GM19043 (cell line): ENCODE results near the gene ANO8.
A peak's percentile ranks its signal among the peaks of the same experiment; 100 is the strongest.

Experiments used
- ATAC-seq: cut with Tn5 transposase; IDR thresholded peaks from one replicate; pipeline ENCODE4 v1.9.1; 2021; ENCODE audit warnings: low read depth; ENCODE audit not compliant: unreplicated experiment

ANO8 gene

DNA sequence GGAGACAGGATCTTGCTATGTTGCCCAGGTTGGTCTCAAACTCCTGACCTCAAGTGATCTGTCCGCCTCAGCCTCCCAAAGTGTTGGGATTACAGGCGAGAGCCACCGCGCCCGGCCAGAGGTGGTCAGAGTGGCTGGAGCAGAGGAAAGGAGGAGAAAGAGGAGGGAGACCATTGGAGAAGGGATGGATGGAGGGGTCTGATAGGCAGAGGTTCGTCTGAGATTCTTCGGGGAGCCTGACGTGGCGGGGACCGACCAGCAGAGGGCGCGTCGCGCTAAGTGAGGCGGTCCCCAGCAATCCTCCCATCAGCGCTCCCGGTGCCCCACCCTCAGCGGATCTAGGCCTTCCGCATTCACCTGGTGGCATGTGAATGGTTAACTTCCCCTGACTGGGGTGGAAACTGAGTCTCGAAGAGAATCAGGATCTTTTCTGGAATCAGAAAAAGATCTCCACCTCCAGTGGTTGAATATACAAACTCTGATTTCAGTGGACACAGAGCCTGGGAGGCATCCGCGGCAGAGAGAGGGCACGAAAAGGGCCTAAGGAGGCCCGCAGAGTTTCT, 11.5 kb upstream of the ANO8 start:
- ATAC-seq: no peak

DNA sequence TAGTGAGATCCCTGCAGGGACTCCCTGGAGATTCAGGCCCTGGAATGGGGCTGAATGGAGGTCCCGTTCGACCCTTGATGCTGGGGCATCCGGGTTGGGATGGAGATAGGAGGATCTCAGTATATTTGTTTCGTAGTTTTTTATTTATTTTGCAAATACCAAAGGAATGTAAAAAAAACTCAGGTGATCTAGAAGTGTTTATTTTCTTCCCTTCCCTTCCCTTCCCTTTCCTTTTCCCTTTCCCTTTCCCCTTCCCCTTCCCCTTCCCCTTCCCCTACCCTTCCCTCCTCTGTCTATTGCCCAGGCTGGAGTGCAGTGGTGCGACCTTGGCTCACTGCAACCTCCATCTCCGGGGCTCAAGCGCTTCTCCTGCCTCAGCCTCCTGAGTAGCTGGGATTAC, 7.2 kb upstream of the ANO8 start:
- ATAC-seq: no peak

DNA sequence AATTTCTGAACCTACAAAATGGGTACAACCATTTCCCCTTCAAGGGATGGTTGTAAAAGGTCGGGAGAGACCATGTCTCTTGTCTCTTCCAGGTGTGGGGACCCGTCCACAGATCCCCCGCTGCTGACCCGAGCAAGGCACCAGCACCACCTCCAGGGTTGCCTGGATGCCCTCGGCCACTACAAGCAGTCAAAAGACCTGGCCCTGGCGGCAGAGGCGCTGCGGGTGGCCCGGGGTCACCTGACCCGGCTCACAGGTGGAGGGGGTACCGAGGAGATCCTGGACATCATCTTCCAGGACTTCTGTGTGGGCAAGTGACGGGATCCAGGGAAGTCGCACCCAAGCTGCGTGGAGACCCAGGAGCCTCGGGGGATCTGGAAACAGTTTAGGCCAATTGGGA, 6.7 kb upstream of the ANO8 start:
- no peak for ATAC-seq

DNA sequence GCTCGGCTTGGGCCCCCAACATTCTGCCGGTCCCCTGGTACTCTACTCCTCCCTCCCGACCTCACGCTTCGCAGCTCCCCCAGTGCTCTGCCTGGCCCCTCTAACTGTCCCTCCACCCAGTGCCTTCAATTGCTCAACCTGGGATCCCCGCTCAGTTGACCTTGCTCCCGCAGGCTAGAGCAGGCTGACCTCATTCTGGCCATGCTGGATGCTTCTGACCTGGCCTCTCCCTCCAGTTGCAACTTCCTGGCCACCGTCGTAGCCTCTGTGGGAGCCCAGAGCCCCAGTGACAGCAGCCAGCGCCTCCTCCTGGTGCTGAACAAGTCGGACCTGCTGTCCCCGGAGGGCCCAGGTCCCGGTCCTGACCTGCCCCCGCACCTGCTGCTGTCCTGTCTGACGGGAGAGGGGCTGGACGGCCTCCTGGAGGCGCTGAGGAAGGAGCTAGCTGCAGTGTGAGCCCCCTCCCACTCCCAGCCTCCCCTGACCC, 6.3 kb upstream of the ANO8 start:
- no peak for ATAC-seq

DNA sequence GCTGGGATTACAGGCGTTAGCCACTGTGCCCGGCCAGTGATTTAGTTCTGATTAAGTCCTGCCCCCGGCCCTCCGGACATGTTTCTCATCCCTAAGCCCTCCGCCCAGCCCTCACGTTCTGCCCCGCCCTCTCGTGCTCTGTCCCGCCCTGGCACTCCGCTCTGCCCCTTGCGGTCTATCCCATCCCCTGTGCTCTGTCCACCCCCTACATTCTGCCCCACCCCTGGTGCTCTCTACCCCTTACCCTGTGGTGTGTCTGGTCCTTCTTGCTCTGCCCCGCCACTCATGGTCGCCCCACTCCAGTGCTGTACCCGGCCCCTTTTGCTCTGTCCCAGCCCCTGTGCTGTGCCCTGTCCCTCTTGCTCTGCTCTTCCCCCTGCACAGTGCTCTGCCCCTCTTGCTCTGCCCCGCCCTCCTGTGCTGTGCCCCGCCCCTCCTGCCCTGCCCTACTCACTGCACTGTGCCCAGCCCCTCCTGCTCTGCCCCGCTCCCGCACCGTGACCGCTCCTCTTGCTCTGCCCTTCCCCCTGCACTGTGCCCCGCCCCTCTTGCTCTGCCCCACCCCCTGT, 5.7 kb upstream of the ANO8 start:
- ATAC-seq: no peak

DNA sequence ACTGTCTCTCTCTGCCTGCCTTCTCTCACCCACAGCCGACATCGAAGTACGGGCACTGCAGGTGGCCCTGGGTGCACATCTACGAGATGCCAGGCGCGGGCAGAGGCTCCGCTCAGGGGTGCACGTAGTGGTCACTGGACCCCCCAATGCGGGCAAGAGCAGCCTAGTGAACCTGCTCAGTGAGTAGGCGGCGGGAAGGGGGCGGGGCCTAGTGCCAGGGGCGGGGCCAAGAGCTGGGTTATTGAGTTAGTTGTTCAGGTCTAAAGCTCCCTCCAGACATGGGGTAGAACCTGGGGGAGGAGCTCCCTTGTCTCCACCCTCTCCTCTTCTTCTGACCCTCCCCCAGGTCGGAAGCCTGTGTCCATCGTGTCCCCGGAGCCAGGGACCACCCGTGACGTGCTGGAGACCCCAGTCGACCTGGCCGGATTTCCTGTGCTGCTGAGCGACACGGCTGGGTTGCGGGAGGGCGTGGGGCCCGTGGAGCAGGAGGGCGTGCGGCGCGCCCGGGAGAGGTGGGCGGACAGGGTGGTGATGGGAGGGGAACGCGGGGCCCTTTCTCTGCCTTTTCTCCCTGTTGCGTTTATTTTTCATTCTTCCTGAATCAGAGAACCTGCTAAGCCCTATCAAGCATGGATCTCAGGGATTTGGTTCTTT, 4.6 kb upstream of the ANO8 start:
- no peak for ATAC-seq

DNA sequence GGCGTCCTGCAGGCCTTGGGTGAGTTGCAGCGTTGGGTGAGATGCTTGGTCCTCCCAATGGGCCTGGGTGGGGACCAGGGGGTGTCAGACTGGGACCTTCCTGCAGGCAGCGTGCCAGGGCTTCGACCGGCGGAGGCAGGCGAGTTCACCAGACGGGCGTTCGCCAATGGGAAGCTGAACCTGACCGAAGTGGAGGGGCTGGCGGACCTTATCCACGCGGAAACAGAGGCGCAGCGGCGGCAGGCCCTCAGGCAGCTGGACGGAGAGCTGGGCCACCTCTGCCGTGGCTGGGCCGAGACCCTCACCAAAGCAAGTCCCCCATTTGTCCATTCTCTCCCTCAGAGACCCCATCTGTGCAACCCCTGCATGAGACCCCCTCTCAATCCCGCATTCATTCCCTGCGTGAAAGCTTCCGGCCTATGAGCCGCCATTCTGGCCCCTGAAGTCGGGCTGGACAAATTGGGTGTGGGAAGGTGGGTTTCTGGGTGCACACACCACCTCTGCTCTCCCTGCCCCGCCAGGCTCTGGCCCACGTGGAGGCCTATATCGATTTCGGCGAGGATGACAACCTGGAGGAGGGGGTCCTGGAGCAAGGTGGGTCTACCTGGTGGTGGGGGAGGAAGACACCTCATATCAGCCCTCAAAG, 3.9 kb upstream of the ANO8 start:
- no peak for ATAC-seq

DNA sequence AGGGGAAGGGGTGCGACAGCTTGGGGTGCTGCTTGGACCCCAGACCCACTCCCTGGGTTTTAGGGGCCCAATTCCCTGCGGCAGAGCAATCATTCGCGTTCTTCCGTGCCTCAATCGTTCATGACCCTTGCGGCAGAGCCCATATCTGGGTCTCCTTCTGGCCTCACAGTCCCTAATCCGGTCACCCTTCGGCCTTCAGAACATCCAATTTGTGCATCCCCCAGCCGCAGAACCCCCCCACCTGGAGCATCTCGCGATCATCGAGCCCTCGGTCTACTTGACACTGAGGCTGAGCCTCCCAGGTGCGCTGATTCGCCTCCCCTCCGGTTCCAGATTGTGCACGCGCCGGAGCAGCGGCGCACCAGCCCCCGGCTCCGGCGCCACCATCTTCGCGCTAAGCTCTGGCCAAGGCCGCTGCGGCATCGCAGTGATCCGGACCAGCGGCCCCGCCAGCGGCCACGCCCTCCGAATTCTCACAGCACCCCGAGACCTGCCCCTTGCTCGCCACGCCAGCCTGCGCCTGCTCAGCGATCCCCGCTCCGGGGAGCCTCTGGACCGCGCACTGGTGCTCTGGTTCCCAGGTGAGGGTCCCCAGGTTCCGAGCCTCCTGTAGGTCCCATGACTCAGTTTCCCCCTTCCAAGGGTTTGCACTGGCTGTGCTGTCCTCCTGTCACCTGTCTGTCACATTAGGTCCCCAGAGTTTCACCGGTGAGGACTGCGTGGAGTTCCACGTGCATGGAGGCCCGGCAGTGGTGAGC, 3.2 kb upstream of the ANO8 start:
- ATAC-seq: no peak

DNA sequence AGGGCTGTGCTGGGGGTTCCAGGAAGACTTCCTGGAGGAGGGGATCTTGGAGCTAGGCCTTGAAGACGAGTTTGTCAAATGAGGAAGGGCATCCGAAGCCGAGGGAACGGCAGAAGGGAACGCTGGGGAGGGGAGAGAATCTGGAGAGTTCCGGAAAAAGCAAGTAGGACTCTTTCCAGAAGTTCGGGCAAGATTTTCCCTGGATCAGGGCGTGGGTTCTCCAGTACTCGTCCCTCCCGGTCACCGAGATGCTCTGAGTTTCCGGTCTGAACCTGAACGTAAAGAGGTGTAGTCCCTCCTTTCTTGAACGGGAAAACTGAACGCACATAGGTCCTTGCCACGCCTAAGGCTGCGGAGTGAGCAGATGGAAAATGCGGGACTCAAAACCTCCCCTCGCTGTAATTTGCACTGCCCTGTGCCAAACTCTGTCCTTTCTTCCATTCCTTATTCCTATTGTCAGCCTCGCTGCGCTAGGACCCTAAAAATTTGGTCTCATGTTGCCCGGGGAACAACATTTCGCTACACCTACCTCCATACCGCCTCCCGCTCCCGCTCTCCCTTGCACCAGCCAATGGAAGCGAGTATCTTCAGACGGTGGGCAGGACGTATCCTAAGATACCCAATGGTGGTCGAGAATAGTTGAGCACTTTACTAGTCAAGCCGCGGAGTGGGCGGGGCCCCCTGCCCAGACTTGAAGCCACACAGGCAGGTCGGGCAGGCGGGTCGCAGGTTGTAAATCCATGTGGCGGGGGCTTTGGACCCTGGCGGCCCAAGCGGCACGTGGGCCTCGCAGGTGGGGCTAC, 2.4 kb upstream of the ANO8 start, which contains the start of gene GTPBP3:
TSS of gene GTPBP3 (plus strand) at position 682 of the 803 bp plus-strand sequence. CDS start at position 741, 59 bp downstream.
- ATAC-seq: peak; percentile 81

DNA sequence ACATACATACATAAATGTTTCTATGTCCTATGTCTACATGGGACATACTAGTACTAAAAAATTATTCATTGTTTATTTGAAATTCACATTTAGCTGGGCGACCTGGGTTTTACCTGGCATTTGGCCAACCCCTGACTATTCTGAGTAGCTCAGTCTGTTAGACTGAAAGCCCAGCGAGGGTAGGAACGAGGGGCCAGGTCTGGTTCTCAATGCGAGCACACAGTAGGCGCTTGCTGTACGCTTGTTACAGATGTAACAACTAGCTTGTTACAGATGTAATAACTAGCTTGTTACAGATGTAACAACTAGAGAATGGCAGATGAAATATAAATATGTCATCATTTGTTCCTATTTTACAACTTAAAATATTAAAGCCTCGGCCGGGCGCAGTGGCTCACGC, 920 bp upstream of the ANO8 start:
- no peak for ATAC-seq

DNA sequence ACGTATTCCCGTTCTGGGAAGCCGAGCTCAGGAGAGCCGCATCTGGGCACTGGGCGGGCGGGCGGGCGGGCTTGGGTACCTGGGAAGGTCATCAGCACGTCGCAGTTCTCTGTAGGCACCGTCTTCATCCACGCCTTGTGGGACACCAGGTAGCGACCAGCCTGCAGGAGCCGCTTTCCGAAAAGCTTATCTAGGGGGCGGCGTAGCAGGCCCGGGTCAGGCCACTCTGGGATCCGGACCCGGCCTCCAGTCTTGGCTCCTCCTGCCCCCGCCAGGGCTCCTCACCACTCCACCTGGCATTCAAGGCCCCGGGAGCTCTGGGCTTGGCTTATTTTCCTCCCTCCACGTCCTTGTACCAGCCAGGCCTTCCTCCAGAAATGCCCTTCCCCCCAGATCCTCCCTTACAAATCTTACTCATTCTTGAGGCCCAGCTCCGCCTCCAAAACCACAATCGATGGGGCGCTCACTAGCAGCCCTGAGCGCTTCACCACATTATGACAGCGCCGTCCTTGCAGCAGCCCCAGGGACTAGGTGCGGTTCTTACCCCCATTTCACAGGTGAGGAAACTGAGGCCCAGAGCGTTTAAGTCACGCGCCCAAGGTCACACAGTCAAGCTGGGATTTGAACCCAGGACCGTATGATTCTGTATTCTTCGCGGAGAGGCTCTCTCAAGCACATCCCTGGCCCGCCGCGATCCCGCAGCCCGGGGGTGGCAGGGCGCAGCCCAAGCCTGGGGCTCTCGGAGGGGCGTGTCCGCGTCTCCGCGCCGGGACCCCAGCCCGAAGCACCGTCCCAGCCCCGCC, 843 bp downstream of the ANO8 start:
- ATAC-seq: no peak

DNA sequence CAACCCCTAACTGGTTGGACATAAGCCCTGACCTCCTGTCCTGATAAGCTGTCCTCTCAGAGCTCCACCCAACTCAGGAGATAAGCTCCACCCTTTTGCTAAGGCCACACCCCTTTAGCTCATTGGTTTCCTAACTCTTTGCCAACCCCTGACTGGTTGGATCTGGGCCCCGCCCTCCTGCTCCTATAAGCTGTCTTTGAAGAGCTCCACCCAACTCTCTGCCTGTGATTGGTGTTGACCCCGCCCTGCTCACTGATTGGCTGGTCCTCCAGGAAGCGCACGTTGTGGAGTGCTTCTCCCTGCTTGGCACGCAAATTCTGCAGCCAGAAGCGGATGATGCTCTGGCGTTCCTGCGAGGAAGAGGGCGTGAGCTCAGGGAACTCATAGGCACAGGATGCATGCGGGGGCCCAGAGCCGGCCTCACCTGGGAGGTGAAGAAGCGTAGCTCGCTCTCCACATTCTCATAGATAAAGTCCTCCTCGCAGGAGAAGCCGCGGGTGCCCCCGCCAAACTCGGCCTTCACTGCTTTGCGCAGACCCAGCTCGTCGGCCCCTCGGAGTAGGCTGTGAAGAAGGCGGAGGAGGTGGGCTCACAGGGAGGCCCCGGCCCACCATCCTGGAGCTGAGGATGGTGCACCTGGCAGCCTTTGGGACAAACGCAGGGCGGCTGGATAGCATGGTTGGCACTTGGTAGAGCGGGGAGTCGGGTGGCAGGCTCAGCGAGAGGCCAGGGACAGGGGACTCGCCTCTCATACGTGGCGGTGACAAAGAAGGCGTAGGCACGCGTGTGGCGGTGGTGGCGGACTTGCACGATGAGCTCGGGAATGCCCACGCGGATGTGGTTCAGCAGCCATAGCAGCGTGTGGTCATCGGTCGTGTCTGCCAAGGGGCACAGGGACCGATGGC, 1.7 kb downstream of the ANO8 start:
- ATAC-seq: no peak

DNA sequence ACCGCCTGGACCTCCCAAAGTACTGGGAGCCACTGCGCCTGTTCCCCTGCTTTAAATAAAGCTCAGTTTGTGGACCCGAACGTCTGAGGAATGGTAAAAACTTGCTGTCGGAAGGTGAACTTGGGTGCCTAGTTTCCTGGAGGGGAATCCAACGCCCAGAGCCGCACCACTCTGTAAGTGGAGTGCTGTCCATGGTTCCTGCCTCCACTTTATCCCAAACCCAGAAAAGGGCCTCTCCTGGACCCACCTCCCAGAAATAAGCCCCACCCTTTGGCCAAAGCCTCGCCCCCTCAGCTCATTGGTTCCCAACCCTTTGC, 2.3 kb downstream of the ANO8 start:
- no peak for ATAC-seq

DNA sequence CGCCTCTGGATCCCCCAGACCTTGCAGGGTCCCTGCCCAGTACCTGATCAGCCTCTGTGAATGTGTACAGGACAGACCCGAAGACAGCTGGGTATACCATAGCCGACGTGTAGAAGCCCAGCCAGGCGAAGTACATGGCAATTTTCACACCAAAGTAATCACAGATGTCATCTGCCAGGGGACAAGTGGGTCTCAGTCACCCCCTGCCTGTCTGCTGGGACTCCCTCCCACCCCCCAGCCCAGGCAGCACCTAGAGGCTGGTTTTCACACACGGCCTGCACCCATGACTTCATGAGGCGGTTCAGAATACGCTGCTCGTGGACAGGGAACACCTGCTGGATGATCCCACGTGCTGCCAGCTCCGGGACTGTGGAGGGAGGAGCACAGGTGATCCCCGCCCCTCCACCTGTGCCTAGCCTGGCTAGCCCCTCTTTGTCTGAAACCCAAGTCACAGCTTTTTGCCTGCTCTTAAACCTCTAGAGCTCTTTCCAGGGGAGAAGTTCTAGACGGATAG, 3.6 kb downstream of the ANO8 start:
- ATAC-seq: no peak

DNA sequence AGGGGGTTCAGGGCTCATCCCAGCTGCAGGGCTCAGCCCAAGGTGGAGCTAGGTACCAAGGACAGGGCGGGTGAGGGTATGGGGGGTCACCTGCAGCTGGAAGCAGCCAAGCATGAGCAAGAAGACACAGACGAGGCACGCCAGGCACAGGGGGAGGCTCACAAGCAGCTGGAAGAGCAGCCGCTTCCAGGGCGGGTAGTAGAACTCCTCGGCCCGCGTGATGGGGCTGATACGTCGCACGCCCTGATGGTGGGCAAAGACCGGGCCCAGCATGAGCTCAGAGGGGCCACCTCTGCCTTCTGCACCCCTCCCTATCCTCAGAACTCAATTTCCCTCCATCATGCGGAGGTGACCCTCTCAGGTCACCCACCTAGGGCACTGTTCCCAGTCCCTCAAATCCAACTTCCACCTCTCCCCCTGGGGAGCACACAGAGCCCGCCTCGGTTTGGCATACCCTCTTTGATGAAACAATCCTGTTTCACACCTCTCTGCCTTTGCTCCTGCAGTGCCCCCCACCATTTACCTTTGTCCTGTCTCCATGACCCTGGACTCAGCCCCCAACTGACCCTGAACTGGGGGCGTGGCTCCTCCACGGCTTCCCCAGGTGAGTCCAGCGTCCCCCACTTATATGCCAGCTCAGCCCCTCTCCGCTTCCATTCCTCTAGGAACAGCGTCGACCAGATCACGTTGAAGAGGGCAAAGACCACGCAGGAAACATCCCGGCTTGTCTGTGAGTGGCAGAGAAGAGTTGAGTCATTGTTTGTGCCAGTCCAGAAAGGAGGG, 4.2 kb downstream of the ANO8 start:
- ATAC-seq: no peak

DNA sequence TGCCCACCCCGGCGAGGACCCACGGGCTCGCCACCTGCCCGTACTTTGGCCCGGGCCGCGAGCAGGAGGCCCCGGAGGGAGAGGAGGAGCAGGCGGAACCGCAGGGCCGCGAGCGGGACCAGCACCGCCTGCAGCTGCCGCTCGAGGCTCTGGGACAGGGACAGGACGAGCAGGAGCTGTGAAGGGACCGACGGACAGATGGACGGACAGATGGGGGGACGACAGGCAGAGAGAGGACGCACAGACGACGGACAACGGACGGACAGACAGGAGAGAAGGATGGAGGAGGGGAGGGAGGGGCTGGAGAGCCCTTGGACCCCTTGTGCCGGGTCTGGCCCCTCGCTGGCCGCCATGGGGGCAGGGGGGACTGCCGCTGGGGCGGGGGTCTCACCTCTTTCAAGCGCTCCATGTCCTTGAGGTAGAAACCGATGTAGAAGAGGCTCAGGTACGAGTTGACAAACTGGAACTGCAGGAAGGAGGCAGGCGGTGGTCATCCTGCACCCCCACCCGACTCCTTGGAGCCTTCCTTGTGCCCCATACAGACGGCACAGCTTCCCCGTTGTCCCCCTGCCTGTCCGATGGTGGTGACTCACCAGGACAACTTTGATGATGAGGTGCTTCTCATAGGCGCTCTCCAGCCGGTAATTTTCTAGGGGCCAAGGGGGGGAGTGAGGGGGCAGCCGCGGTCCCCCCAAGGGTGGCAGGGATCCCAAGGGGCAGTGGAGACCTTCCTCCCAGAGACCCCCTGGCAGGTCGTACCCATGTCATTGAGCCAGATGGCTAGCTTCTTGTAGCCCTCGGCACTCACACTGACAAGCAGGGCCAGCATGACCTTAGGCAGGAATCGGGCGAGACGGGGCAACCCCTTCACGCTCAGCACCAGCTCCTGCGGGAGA, 5.0 kb downstream of the ANO8 start:
- ATAC-seq: no peak
